Liver (tissue), 3 donors: ENCODE results near the gene PCDHB5.
"Not testable (repeated sequence)": the region's sequence is repeated elsewhere in the genome, so short reads cannot be mapped to it uniquely, and the experiment has no call there.

Source experiments
- HNF4A ChIP-seq, 2 donors: conservative IDR thresholded peaks; 2 replicates each; pipeline ENCODE4 v1.6.1; 2016; ENCODE audit warnings: antibody characterized with exemption in 2 of 2, mild to moderate bottlenecking in 2 of 2
- RXRA ChIP-seq, 2 donors: IDR thresholded peaks; 2 replicates each; pipeline ENCODE4 v1.6.1; 2017 to 2018; ENCODE audit warnings: antibody characterized with exemption in 2 of 2, mild to moderate bottlenecking in 1 of 2
- TF ChIP-seq, protein P1 (sequence below): fragments of 150-350 bp; IDR thresholded peaks from 2 replicates; pipeline ENCODE4 v1.5.1; 2017; ENCODE audit warnings: improper control_type of control experiment, low read depth, low read length; ENCODE audit not compliant: missing input control
- donor health status: healthy.
- donor health status: healthy.

DNA sequence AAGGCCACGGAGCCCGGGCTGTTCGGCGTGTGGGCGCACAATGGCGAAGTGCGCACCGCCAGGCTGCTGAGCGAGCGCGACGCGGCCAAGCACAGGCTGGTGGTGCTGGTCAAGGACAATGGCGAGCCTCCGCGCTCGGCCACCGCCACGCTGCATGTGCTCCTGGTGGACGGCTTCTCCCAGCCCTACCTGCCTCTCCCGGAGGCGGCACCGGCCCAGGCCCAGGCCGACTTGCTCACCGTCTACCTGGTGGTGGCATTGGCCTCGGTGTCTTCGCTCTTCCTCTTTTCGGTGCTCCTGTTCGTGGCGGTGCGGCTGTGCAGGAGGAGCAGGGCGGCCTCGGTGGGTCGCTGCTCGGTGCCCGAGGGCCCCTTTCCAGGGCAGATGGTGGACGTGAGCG lies 32.5 kb upstream of the PCDHB5 start:
- not testable (repeated sequence) for TF ChIP-seq HNF4A (conservative IDR thresholded peaks at IDR 0.05); RXRA (IDR thresholded peaks at IDR 0.05)
- TF ChIP-seq, protein P1, sequence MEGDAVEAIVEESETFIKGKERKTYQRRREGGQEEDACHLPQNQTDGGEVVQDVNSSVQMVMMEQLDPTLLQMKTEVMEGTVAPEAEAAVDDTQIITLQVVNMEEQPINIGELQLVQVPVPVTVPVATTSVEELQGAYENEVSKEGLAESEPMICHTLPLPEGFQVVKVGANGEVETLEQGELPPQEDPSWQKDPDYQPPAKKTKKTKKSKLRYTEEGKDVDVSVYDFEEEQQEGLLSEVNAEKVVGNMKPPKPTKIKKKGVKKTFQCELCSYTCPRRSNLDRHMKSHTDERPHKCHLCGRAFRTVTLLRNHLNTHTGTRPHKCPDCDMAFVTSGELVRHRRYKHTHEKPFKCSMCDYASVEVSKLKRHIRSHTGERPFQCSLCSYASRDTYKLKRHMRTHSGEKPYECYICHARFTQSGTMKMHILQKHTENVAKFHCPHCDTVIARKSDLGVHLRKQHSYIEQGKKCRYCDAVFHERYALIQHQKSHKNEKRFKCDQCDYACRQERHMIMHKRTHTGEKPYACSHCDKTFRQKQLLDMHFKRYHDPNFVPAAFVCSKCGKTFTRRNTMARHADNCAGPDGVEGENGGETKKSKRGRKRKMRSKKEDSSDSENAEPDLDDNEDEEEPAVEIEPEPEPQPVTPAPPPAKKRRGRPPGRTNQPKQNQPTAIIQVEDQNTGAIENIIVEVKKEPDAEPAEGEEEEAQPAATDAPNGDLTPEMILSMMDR, result not testable (repeated sequence)
